Ovary (tissue), 3 donors: ENCODE data around the gene MAPT.

Source experiments
- CTCF ChIP-seq, 3 donors: fragments of 450-650 bp in 2 of 3; fragments of 200-600 bp in 1 of 3; IDR thresholded peaks; one replicate each; pipeline versions ENCODE4 v1.5.1 to v1.8.0; 2016 to 2022; ENCODE audit warnings: antibody characterized with exemption in 3 of 3, mild to moderate bottlenecking in 1 of 3
- EP300 ChIP-seq: sonication (generic); formaldehyde crosslinking; IDR thresholded peaks from one replicate; pipeline ENCODE4 v1.6.1; 2017; ENCODE audit warnings: antibody characterized with exemption
- POLR2A ChIP-seq: fragments of 450-650 bp; IDR thresholded peaks from one replicate; pipeline ENCODE4 v1.6.1; 2017; ENCODE audit warnings: antibody characterized with exemption, mild to moderate bottlenecking, moderate library complexity
- donor health status: DM: no; HTN: no; CAD: no.

- TF ChIP-seq CTCF (IDR thresholded peaks at IDR 0.05) (no peak), POLR2A (no peak), EP300 (no peak)
Measured at GRCh38 chr17:46072998-46073397, 178.6 kb downstream of the MAPT start.
